RWPE2 (cell line): ENCODE measurements around the gene CAST.

Experiments
- ATAC-seq: fragments of 200-7000 bp; cut with Tn5 transposase; 3 replicates; pipeline ENCODE4 v1.9.1; 2021; ENCODE audit warnings: low read depth
- DNase-seq: peaks from one replicate; pipeline ENCODE4 v3.0.0-alpha.2; 2020; ENCODE audit warnings: low spot score
- H3K27ac ChIP-seq: fragments of 450-650 bp; 2 replicates; pipeline ENCODE4 v1.5.1; 2017; ENCODE audit warnings: mild to moderate bottlenecking; ENCODE audit not compliant: poor library complexity, severe bottlenecking
- H3K27me3 ChIP-seq: fragments of 250-450 bp; sonication (Bioruptor Pico); 2 replicates; pipeline ENCODE4 v1.5.1; 2021; ENCODE audit warnings: mild to moderate bottlenecking, moderate library complexity; ENCODE audit not compliant: insufficient read depth, poor library complexity, severe bottlenecking
- H3K36me3 ChIP-seq: fragments of 250-450 bp; sonication (Bioruptor Pico); 2 replicates; pipeline ENCODE4 v1.5.1; 2020; ENCODE audit warnings: low read depth, mild to moderate bottlenecking, moderate library complexity
- H3K4me1 ChIP-seq: fragments of 250-450 bp; sonication (Bioruptor Pico); 2 replicates; pipeline ENCODE4 v1.5.1; 2021; ENCODE audit warnings: mild to moderate bottlenecking, moderate library complexity; ENCODE audit not compliant: insufficient read depth, poor library complexity, severe bottlenecking
- H3K4me3 ChIP-seq: fragments of 250-450 bp; sonication (Bioruptor Pico); 2 replicates; pipeline ENCODE4 v1.5.1; 2021; ENCODE audit warnings: mild to moderate bottlenecking, moderate library complexity; ENCODE audit not compliant: severe bottlenecking
- H3K9me3 ChIP-seq: fragments of 250-450 bp; sonication (Bioruptor Pico); 2 replicates; pipeline ENCODE4 v1.5.1; 2021; ENCODE audit warnings: mild to moderate bottlenecking, moderate library complexity; ENCODE audit not compliant: severe bottlenecking
- TF ChIP-seq, protein P1 (sequence below): fragments of 450-650 bp; IDR thresholded peaks from one replicate; pipeline ENCODE4 v1.5.1; 2017; ENCODE audit warnings: mild to moderate bottlenecking, moderate library complexity; ENCODE audit not compliant: poor library complexity, severe bottlenecking

Gene CAST

DNA sequence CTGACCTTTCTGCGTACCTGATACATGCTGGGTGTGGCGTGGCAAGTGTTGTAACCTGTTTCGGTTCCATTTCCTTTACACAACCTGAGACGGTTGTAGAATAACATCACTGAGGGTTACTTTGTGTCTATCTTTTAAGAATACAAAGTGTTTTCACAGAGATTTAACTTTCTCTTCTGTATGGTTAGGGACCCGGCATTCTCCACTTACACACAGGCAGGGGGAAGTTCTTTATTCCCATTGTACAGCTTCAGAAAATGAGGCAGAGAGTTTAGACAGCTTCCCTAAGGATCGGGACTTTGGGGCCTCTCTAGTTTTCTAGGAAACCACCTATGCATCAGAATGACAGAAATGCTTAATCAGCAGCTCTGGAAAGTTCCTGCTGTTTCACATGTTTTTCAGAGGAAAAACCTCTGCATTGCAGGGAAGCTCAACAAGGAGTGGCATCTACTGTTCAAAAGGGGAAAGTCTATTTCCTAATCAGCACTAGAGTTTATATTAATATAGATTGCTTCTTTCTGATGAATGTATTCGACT lies 41.3 kb downstream of the CAST start:
- H3K27ac ChIP-seq: peak overlapping the region; percentile 95
- H3K27me3 ChIP-seq: no peaks in the 10 kb centered on the region
- peaks cover 87% of the 10 kb centered on the region for H3K4me1 ChIP-seq
- peak overlapping the region; percentile 51 for H3K4me3 ChIP-seq
- no peaks in the 10 kb centered on the region for H3K9me3 ChIP-seq
- DNase-seq: peak; percentile 82
- peaks cover 34% of the 10 kb centered on the region for H3K36me3 ChIP-seq
- TF ChIP-seq, protein P1, sequence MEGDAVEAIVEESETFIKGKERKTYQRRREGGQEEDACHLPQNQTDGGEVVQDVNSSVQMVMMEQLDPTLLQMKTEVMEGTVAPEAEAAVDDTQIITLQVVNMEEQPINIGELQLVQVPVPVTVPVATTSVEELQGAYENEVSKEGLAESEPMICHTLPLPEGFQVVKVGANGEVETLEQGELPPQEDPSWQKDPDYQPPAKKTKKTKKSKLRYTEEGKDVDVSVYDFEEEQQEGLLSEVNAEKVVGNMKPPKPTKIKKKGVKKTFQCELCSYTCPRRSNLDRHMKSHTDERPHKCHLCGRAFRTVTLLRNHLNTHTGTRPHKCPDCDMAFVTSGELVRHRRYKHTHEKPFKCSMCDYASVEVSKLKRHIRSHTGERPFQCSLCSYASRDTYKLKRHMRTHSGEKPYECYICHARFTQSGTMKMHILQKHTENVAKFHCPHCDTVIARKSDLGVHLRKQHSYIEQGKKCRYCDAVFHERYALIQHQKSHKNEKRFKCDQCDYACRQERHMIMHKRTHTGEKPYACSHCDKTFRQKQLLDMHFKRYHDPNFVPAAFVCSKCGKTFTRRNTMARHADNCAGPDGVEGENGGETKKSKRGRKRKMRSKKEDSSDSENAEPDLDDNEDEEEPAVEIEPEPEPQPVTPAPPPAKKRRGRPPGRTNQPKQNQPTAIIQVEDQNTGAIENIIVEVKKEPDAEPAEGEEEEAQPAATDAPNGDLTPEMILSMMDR: no peak
- ATAC-seq: no peak

DNA sequence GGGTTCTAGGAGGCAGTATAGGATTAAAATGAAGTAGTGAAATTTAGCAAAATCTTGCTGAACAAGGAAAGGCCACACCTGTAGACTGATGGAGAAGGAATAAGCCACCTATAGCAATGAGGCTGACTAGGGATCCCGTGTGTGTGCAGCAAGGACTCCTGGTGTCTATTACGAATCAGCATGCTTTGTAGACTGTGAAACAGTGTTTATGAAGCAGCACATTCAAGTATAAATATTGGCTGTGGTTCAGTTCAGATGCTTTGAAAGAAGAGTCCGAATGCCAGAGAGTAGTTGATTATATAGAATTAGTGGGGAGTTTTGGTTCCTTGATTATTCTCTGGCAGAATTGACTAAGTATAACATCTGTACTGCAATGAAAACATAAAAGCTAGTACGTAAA lies 41.8 kb downstream of the CAST start:
- H3K27ac ChIP-seq: peak overlapping the region; percentile 95
- peaks cover 87% of the 10 kb centered on the region for H3K4me1 ChIP-seq
- TF ChIP-seq, protein P1: no peak
- H3K9me3 ChIP-seq: no peaks in the 10 kb centered on the region
- no peaks in the 10 kb centered on the region for H3K27me3 ChIP-seq
- H3K36me3 ChIP-seq: peaks cover 28% of the 10 kb centered on the region
- DNase-seq (no peak), ATAC-seq (no peak)
- H3K4me3 ChIP-seq: peak overlapping the region; percentile 51

DNA sequence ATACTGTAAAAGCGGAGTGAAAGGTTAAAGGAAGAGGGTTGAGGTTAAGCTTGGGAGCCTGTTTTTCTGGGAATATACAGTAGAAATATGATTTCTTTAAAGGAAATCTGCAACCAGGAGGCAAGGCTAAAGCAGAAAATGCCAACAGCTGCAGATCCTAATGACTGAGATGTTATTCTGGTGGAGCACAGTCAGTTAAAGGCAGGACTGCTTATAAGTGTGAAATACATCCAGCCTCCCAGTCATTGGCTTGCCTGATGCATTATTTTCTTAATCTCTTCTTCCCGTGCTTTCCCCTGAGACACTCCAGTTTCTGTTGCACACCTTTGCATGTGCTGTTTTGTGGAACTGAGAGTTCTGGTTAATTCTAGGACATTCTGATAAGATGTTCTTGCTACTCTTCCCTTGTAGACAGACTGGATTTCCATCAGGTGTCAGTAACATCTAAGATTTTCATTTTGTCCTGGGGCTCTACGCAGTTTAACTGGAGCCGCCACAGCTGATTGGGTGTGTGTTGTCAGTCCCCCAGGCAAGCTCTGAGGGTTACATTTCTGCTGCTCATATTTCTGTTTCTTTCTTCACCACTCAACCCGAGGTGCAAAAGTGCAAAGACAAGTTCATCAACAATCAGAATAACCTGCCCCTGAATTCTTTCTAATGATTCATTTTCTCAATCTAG lies 44.4 kb downstream of the CAST start:
- Histone ChIP-seq H3K27ac (peak overlapping the region; percentile 57), H3K27me3 (no peaks in the 10 kb centered on the region), H3K4me3 (no peak overlapping the region), H3K9me3 (no peaks in the 10 kb centered on the region), H3K4me1 (peaks cover 71% of the 10 kb centered on the region), H3K36me3 (peaks cover 40% of the 10 kb centered on the region)
- ATAC-seq (no peak), DNase-seq (no peak)
- TF ChIP-seq, protein P1: peak; percentile 25

DNA sequence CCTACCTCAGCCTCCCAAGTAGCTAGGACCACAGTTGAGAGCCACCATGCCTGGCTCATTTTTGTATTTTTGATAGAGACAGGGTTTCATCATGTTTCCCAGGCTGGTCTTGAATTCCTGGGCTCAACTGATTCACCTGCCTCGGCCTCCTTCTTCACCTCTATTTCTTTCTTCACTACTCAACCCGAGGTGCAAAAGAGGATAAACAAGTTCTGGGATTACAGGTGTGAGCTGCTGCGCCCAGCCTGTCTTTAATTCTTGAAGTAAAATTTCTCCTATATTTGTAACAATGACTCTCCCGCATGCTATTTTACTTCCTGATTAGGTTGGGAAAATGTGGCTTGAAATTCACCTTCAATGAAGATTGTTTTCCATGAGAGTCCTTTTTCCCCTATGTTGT lies 46.4 kb downstream of the CAST start:
- no peak for ATAC-seq
- DNase-seq: no peak
- Histone ChIP-seq H3K4me1 (peaks cover 60% of the 10 kb centered on the region), H3K4me3 (no peak overlapping the region), H3K36me3 (peaks cover 43% of the 10 kb centered on the region), H3K27me3 (no peaks in the 10 kb centered on the region), H3K27ac (peak overlapping the region; percentile 57), H3K9me3 (no peaks in the 10 kb centered on the region)
- TF ChIP-seq, protein P1: no peak

DNA sequence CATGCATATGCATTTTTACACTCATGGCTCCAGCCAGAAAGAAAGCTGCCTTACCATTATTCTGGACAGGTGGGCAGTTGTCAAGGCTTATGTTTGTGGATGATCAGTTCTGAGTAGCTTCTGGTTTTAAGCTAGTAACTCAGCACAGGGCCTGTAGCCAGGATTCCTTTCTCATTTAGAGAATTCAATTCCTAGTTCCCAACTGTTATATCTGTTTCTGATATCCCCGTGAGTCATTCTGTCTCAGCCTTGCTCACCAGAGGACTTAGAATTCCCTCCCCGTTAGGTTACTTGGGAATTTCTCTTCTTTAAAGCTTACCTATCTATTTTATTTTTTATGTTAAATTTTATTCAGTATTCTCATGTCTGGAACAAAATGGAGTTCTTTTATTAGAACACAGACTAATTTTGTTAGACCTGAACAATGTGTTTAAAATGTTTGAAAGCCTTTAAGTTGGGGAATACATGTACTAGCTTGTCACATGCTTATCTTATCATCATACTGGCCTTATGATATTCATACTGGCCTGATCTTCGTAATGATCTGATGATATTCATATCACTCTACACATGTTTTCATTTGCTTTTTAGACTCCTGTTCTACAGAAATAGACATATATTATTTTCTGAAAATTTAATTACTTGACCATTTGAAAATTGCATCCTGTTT lies 47.1 kb downstream of the CAST start:
- TF ChIP-seq, protein P1: no peak

More for the DNA sequence above, 47.1 kb downstream of the CAST start:
- H3K27me3 ChIP-seq: no peaks in the 10 kb centered on the region
- H3K36me3 ChIP-seq: peaks cover 40% of the 10 kb centered on the region
- H3K4me1 ChIP-seq: peaks cover 54% of the 10 kb centered on the region
- no peak for DNase-seq
- H3K9me3 ChIP-seq: no peaks in the 10 kb centered on the region
- peak overlapping the region; percentile 57 for H3K27ac ChIP-seq
- H3K4me3 ChIP-seq: no peak overlapping the region
- peak; percentile 95 for ATAC-seq
